H9 (cell line): ENCODE results near the gene RAB3IP. TPM values are rescaled to one million over a fixed set of nuclear protein-coding genes. Genes with fewer than 3 reads are reported as not detected.

Source experiments
- DNase-seq: peaks from one replicate; pipeline ENCODE4 v3.0.0-alpha.2; 2017
- H2AFZ ChIP-seq: one replicate; pipeline ENCODE4 v1.6.1; 2013; ENCODE audit warnings: mild to moderate bottlenecking, low read length, control low read depth, moderate library complexity
- H2AK5ac ChIP-seq: 2 replicates; pipeline ENCODE4 v1.6.1; 2013; ENCODE audit warnings: low read length, control low read depth, mixed read lengths; ENCODE audit not compliant: insufficient read length
- H2BK120ac ChIP-seq: one replicate; pipeline ENCODE4 v1.6.1; 2013; ENCODE audit warnings: low read depth, mild to moderate bottlenecking, low read length, control low read depth, inconsistent platforms; ENCODE audit not compliant: poor library complexity, severe bottlenecking
- H2BK12ac ChIP-seq: 2 replicates; pipeline ENCODE4 v1.6.1; 2013; ENCODE audit warnings: low read length, control low read depth, mixed read lengths, low read depth; ENCODE audit not compliant: insufficient read length
- H2BK15ac ChIP-seq: 2 replicates; pipeline ENCODE4 v1.6.1; 2013; ENCODE audit warnings: low read depth, low read length, control low read depth
- H2BK20ac ChIP-seq: one replicate; pipeline ENCODE4 v1.6.1; 2013; ENCODE audit warnings: low read depth, mild to moderate bottlenecking, low read length, control low read depth, inconsistent platforms; ENCODE audit not compliant: poor library complexity, severe bottlenecking
- H2BK5ac ChIP-seq: 2 replicates; pipeline ENCODE4 v1.6.1; 2013; ENCODE audit warnings: low read length, control low read depth, mixed read lengths; ENCODE audit not compliant: insufficient read length
- H3K14ac ChIP-seq: 2 replicates; pipeline ENCODE4 v1.6.1; 2013; ENCODE audit warnings: low read length, control low read depth; ENCODE audit not compliant: insufficient read depth
- H3K18ac ChIP-seq: 2 replicates; pipeline ENCODE4 v1.6.1; 2013; ENCODE audit warnings: low read depth, mild to moderate bottlenecking, mixed read lengths, low read length, control low read depth; ENCODE audit not compliant: insufficient read length
- H3K23ac ChIP-seq: 2 replicates; pipeline ENCODE4 v1.6.1; 2013; ENCODE audit warnings: low read length, control low read depth, mixed read lengths, low read depth; ENCODE audit not compliant: insufficient read length
- H3K23me2 ChIP-seq: 2 replicates; pipeline ENCODE4 v1.6.1; 2013; ENCODE audit warnings: low read depth, mild to moderate bottlenecking, mixed read lengths, low read length, control low read depth; ENCODE audit not compliant: insufficient read length, poor library complexity, severe bottlenecking
- H3K27ac ChIP-seq: 2 replicates; pipeline ENCODE4 v1.5.1; 2013; ENCODE audit warnings: low read length, control low read depth, mixed read lengths, low read depth; ENCODE audit not compliant: insufficient read length
- H3K27me3 ChIP-seq: 2 replicates; pipeline ENCODE4 v1.6.1; 2013; ENCODE audit warnings: low read length, control low read depth, inconsistent platforms; ENCODE audit not compliant: insufficient read depth
- H3K4ac ChIP-seq: 2 replicates; pipeline ENCODE4 v1.6.1; 2013; ENCODE audit warnings: low read depth, mild to moderate bottlenecking, control low read depth, inconsistent platforms, low read length, moderate library complexity
- H3K4me1 ChIP-seq: 2 replicates; pipeline ENCODE4 v1.6.1; 2013; ENCODE audit warnings: low read length, control low read depth, inconsistent platforms; ENCODE audit not compliant: insufficient read depth
- H3K4me2 ChIP-seq: 2 replicates; pipeline ENCODE4 v1.6.1; 2013; ENCODE audit warnings: low read length, control low read depth, mixed read lengths; ENCODE audit not compliant: insufficient read length, insufficient read depth
- H3K56ac ChIP-seq: 2 replicates; pipeline ENCODE4 v1.6.1; 2013; ENCODE audit warnings: low read depth, mild to moderate bottlenecking, mixed read lengths, low read length, control low read depth; ENCODE audit not compliant: insufficient read length
- H3K79me1 ChIP-seq: 2 replicates; pipeline ENCODE4 v1.6.1; 2013; ENCODE audit warnings: low read depth, mild to moderate bottlenecking, moderate library complexity, low read length, control low read depth, inconsistent platforms; ENCODE audit not compliant: insufficient read depth, poor library complexity, severe bottlenecking
- H3K79me2 ChIP-seq: 2 replicates; pipeline ENCODE4 v1.6.1; 2013; ENCODE audit warnings: low read length, control low read depth, inconsistent platforms; ENCODE audit not compliant: insufficient read depth
- H3K9ac ChIP-seq: 2 replicates; pipeline ENCODE4 v1.6.1; 2013; ENCODE audit warnings: low read length, control low read depth, mixed read lengths; ENCODE audit not compliant: insufficient read length; ENCODE audit errors: extremely low read depth
- H3K9me3 ChIP-seq: one replicate; pipeline ENCODE4 v1.6.1; 2013; ENCODE audit warnings: low read depth, low read length, inconsistent platforms; ENCODE audit not compliant: control insufficient read depth
- H3T11ph ChIP-seq: one replicate; pipeline ENCODE4 v1.6.1; 2013; ENCODE audit warnings: mild to moderate bottlenecking, low read length, control low read depth, inconsistent platforms
- H4K20me1 ChIP-seq: one replicate; pipeline ENCODE4 v1.6.1; 2013; ENCODE audit not compliant: control insufficient read depth, insufficient read length, insufficient read depth
- H4K5ac ChIP-seq: 2 replicates; pipeline ENCODE4 v1.6.1; 2013; ENCODE audit warnings: low read depth, mild to moderate bottlenecking, mixed read lengths, low read length, control low read depth; ENCODE audit not compliant: insufficient read length
- H4K8ac ChIP-seq: replicated peaks from 2 replicates; pipeline ENCODE4 v1.6.1; 2013; ENCODE audit warnings: low read length, control low read depth, mixed read lengths, low read depth; ENCODE audit not compliant: insufficient read length
- H4K91ac ChIP-seq: 2 replicates; pipeline ENCODE4 v1.6.1; 2013; ENCODE audit warnings: low read depth, mild to moderate bottlenecking, moderate library complexity, mixed read lengths, low read length, control low read depth; ENCODE audit not compliant: insufficient read length
- H3K27ac Mint-ChIP-seq, 3 experiments: 2 replicates in 2 of 3; 3 replicates in 1 of 3; pipeline ENCODE4 v1.8.0; 2020 to 2021; ENCODE audit warnings: mixed read lengths in 3 of 3, mild to moderate bottlenecking in 1 of 3, moderate library complexity in 1 of 3
- H3K27me3 Mint-ChIP-seq: 2 replicates; pipeline ENCODE4 v1.8.0; 2021; ENCODE audit warnings: low read depth, mild to moderate bottlenecking, moderate library complexity, mixed read lengths
- H3K36me3 Mint-ChIP-seq, 3 experiments: 2 replicates in 2 of 3; 3 replicates in 1 of 3; pipeline ENCODE4 v1.8.0; 2020 to 2021; ENCODE audit warnings: low read depth in 3 of 3, mixed read lengths in 3 of 3; ENCODE audit not compliant: insufficient read depth in 1 of 3
- H3K4me1 Mint-ChIP-seq, 2 experiments: 2 replicates each; pipeline ENCODE4 v1.8.0; 2020; ENCODE audit warnings: mixed read lengths in 2 of 2
- H3K4me3 Mint-ChIP-seq, 2 experiments: 2 replicates in 1 of 2; 3 replicates in 1 of 2; pipeline ENCODE4 v1.8.0; 2020 to 2021; ENCODE audit warnings: mild to moderate bottlenecking in 2 of 2, mixed read lengths in 2 of 2, moderate library complexity in 1 of 2
- H3K9me3 Mint-ChIP-seq, 2 experiments: 2 replicates in 1 of 2; 3 replicates in 1 of 2; pipeline ENCODE4 v1.8.0; 2020; ENCODE audit warnings: mild to moderate bottlenecking in 2 of 2, mixed read lengths in 2 of 2, moderate library complexity in 1 of 2
- WGBS: extraction: QIAGEN DNeasy Blood & Tissue Kit; methylation state at CpG from one replicate; pipeline ENCODE4 v1.1.7; 2013; ENCODE audit warnings: missing lambda C conversion rate, low lambda C conversion rate, mixed read lengths; ENCODE audit not compliant: insufficient read length; ENCODE audit errors: extremely low coverage; 5-methylcytosine and 5-hydroxymethylcytosine counted together
- total RNA-seq: library from RNA; stranded (reverse); gene quantifications from 2 replicates; pipeline ENCODE4 v1.2.1, GENCODE V29; 2021
- TF ChIP-seq, protein P1 (sequence below): fragments of 200-600 bp; sonication (generic); conservative IDR thresholded peaks from 3 replicates; pipeline ENCODE4 v1.8.0; 2021; ENCODE audit warnings: antibody characterized with exemption, mild to moderate bottlenecking

RAB3IP gene
- total RNA-seq, 1 experiment from 2014 or later: 45.5 TPM

DNA sequence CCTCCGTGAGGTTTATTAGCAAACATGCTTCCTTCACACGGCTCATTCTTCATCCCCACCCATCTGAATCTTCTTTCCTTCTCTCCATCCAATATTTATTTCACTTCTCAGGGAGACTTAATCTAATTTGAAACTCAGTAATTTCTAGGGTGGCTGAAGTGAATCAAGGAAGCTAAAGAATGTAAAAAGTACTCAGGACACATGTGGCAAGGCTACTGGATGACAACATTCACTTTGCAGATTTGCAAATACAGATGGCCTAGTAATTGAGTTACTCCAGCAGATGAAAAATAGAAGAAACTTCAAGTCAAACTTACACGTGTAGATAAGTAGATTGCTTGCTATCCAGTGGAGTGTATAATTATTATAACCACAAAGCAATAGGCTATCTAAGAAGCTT lies 24.1 kb upstream of the RAB3IP start:
- Mint-ChIP-seq H3K27ac (no peak overlapping the region), H3K27me3 (no peaks in the 10 kb centered on the region), H3K4me3 (no peak overlapping the region), H3K36me3 (no peaks in the 10 kb centered on the region), H3K9me3 (no peaks in the 10 kb centered on the region), H3K4me1 (peaks cover 3% of the 10 kb centered on the region in 2 experiments)
- no peak overlapping the region for H2BK12ac ChIP-seq
- no peaks in the 10 kb centered on the region for H3K79me2 ChIP-seq
- H3K14ac ChIP-seq: no peak overlapping the region
- H3K23me2 ChIP-seq: no peaks in the 10 kb centered on the region
- H3T11ph ChIP-seq: no peak overlapping the region
- no peaks in the 10 kb centered on the region for H4K20me1 ChIP-seq
- no peak overlapping the region for H3K4ac ChIP-seq
- no peaks in the 10 kb centered on the region; the same call in 1 of the 2 replicates for H3K4me1 ChIP-seq
- H3K27me3 ChIP-seq: no peaks in the 10 kb centered on the region
- H2BK15ac ChIP-seq: no peak overlapping the region
- H4K91ac ChIP-seq: no peak overlapping the region
- DNase-seq: no peak
- H3K9ac ChIP-seq: no peak overlapping the region
- H4K8ac ChIP-seq: no peak overlapping the region
- no peak overlapping the region for H2AFZ ChIP-seq
- no peak overlapping the region for H2BK120ac ChIP-seq
- no peak overlapping the region for H2AK5ac ChIP-seq
- H3K4me2 ChIP-seq: no peak overlapping the region
- H3K79me1 ChIP-seq: no peaks in the 10 kb centered on the region
- no peak overlapping the region for H2BK5ac ChIP-seq
- H3K9me3 ChIP-seq: no peaks in the 10 kb centered on the region
- H2BK20ac ChIP-seq: no peak overlapping the region
- no peak overlapping the region for H3K23ac ChIP-seq
- H3K56ac ChIP-seq: no peak overlapping the region
- WGBS: no CpG with 5 or more reads among the region's 3 CpGs
- no peak overlapping the region for H4K5ac ChIP-seq
- no peak overlapping the region for H3K18ac ChIP-seq
- H3K27ac ChIP-seq: no peak overlapping the region
- TF ChIP-seq, protein P1, sequence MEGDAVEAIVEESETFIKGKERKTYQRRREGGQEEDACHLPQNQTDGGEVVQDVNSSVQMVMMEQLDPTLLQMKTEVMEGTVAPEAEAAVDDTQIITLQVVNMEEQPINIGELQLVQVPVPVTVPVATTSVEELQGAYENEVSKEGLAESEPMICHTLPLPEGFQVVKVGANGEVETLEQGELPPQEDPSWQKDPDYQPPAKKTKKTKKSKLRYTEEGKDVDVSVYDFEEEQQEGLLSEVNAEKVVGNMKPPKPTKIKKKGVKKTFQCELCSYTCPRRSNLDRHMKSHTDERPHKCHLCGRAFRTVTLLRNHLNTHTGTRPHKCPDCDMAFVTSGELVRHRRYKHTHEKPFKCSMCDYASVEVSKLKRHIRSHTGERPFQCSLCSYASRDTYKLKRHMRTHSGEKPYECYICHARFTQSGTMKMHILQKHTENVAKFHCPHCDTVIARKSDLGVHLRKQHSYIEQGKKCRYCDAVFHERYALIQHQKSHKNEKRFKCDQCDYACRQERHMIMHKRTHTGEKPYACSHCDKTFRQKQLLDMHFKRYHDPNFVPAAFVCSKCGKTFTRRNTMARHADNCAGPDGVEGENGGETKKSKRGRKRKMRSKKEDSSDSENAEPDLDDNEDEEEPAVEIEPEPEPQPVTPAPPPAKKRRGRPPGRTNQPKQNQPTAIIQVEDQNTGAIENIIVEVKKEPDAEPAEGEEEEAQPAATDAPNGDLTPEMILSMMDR: no peak
